DMS153 (cell line): Measurements from ENCODE around the gene ICAM5.
A peak's percentile ranks its signal among the peaks of the same experiment; 100 is the strongest.
"Not testable (repeated sequence)": the region's sequence is repeated elsewhere in the genome, so short reads cannot be mapped to it uniquely, and the experiment has no call there.

Experiments
- DNase-seq: peaks from one replicate; lab custom pipeline; 2025; lab: John Stamatoyannopoulos, UW

The ICAM5 gene

GRCh38 chr19:10289836-10290356 lies at the start of gene ICAM5:
Gene ICAM5, plus strand, starts transcription at chr19:10289952. Its CDS starts 92 bp downstream, at chr19:10290044.
- no peak for DNase-seq

GRCh38 chr19:10241826-10242449 lies 47.8 kb upstream of the ICAM5 start:
- DNase-seq: not testable (repeated sequence)

DNA sequence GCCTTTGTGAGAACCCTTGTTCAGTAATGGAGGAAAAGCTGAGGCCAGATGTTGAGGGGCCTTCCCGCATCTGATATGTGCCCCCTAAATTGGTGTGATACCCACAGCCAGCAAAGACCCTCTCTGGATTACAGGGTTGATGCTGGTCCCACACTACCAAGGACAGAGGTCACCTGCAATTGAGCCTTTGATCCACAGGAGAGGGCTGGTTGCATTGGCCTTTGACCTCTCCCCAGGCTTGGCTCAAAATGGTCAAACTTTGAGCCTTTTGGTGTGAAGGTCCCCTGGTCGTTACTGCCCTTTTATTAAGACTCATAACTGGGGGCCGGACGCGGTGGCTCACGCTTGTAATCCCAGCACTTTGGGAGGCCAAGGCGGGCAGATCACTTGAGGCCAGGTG lies 46.1 kb upstream of the ICAM5 start:
- DNase-seq: no peak

GRCh38 chr19:10245189-10245939 lies 44.4 kb upstream of the ICAM5 start:
- no peak for DNase-seq

GRCh38 chr19:10246511-10246910 lies 43.2 kb upstream of the ICAM5 start:
- DNase-seq: no peak

DNA sequence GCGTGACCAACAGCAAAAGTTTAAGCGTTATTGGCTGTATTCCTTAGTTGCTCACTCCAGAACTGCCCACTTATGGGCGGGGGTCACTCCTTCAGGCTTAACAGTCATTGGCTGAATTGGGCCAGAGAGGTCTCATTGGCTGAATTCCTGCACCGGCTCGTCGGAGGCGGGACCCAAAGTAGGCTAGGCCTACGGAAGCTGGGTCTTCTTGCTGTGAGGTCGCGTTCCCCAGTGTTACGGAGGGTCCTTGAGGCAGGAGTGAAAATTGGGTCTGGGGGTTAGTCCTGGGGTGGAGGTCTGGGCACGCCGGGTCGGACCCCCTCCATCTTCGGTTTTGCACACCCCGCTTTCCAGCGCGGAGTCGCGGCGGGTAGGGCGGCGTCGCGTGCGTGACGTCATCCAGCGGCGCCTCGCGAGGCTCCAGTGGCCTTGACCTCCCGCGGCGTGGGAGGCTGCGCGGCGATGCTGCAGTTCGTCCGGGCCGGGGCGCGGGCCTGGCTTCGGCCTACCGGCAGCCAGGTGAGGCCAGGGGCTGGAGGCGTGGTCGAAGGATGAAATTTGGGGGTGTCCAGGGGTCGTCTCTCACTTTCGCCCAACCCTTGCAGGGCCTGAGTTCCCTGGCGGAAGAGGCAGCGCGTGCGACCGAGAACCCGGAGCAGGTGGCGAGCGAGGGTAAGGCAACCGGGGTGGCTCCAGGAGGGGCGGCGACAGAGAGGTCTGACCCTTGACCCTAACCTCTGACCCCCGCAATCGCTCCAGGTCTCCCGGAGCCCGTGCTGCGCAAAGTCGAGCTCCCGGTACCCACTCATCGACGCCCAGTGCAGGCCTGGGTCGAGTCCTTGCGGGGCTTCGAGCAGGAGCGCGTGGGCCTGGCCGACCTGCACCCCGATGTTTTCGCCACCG lies 37.7 kb upstream of the ICAM5 start, which contains the start of gene MRPL4:
Gene MRPL4 (plus strand): TSS at position 423 of the 903 bp plus-strand sequence. CDS start 40 bp downstream, at position 463.
- DNase-seq: peak; percentile 99

DNA sequence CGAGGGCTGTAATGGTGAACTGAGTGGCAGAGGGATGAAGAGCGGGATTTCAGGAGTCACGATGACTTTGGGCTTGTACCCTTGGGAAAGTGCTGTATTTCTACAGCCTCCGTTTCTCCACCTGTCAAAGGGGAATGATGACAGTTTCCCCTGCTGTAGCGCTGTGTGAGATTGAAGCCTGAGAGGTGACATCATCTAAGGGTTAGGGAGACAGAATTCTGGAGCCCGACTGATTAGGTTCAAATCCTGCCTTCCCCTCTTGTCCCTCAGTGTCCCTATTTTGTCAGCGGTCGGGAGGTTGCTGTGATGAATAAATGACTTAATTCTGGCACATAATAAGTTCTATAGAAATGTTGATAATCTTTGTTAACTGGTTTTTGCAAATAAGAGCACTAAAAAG lies 37.0 kb upstream of the ICAM5 start:
- DNase-seq: no peak

- no peak for DNase-seq
These were observed 35.5 kb upstream of the ICAM5 start for GRCh38 chr19:10254244-10254643.

- DNase-seq: no peak
These were observed 34.4 kb upstream of the ICAM5 start for GRCh38 chr19:10255358-10255757.

GRCh38 chr19:10256551-10256950 lies 33.2 kb upstream of the ICAM5 start:
- DNase-seq: no peak

- DNase-seq: no peak
These were observed 32.7 kb upstream of the ICAM5 start for GRCh38 chr19:10256970-10257615.

- DNase-seq: no peak
These were observed 31.6 kb upstream of the ICAM5 start for GRCh38 chr19:10258080-10258710.

- DNase-seq: peak; percentile 67
These were observed 30.4 kb upstream of the ICAM5 start for GRCh38 chr19:10259162-10259905.

GRCh38 chr19:10260141-10260584 lies 29.6 kb upstream of the ICAM5 start:
- peak; percentile 15 for DNase-seq

GRCh38 chr19:10262771-10263170 lies 27.0 kb upstream of the ICAM5 start:
- DNase-seq: no peak

DNA sequence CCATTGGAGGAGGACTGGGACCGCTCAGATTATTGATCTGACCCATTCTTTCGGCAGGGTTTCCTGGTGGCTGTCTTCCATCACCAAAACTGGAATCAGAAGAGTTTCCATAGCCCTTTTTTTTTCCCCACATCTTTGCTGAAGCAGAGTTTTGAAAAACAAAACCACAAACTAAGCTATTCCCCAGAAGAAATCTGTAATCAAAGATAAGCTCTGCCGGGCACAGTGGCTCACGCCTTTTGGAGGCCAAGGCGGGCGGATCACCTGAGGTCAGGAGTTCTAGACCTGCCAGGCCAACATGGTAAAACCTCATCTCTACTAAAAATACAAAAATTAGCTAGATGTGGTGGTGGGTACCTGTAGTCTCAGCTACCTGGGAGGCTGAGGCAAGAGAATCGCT lies 23.0 kb upstream of the ICAM5 start:
- no peak for DNase-seq

DNA sequence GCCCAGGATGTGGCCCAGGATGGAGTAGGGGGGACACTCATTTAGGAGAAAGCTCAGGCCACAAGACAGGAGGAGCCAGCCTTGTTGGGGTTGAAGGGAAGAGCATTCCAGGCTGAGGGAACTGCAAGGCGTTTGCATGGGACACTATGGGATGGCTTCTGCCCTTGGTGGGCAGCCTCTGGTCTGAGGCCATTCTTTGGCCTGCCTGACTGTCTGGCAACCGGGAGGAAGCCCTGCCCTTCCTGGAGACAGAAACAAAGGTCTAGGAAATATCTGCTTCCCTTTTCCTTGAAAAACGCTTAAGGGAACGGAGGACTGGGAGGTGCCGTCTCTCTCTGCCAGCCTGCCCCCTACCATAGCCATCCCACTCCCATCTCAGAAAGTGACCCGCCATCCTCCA lies 21.7 kb upstream of the ICAM5 start:
- DNase-seq: no peak

DNA sequence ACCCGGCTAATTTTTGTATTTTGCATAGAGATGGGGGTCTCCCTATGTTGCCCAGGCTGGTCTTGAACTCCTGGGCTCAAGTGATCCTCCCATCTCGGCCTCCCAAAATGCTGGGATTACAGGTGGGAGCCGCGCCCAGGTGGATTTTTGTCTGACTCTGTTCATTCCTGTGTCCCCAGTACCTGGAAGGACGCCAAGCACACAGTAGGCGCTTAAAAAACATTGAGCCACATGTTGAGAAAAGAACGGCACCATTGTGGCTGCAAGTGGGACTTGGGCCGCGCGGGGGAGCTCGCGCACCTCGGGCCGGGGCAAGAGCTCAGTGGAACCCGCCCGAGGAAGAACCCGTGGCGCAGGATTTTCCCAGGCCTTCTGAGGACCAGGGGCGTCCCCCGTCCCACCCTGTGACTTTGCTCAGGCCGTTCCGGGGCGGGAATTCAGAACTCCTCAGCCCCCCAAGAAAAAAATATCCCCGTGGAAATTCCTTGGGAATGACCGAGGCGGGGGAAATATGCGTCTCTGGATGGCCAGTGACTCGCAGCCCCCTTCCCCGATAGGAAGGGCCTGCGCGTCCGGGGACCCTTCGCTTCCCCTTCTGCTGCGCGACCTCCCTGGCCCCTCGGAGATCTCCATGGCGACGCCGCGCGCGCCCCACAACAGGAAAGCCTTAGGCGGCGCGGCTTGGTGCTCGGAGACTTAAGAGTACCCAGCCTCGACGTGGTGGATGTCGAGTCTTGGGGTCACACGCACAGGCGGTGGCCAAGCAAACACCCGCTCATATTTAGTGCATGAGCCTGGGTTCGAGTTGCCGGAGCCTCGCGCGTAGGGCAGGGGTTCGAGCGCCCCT lies 20.2 kb upstream of the ICAM5 start:
- peak; percentile 11 for DNase-seq

DNA sequence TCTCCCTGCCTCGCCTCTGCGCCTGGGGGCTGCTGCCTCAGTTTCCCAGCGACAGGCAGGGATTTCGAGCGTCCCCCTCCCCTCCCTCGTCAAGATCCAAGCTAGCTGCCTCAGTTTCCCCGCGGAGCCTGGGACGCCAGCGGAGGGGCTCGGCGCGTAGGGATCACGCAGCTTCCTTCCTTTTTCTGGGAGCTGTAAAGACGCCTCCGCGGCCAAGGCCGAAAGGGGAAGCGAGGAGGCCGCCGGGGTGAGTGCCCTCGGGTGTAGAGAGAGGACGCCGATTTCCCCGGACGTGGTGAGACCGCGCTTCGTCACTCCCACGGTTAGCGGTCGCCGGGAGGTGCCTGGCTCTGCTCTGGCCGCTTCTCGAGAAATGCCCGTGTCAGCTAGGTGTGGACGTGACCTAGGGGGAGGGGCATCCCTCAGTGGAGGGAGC lies 19.6 kb upstream of the ICAM5 start:
- no peak for DNase-seq
